K562 (cell line): Measurements from ENCODE around the gene TMEM45A. TPM values are rescaled to one million over a fixed set of nuclear protein-coding genes. Genes with fewer than 3 reads are reported as not detected.

Source experiments
- polyA plus RNA-seq, 8 experiments: library from polyadenylated mRNA; depleted of rRNA in 4 of 8; stranded (reverse) in 5 of 8; unstranded in 3 of 8; fragments of >200 nt; fragmentation: Nextera tagmentation in 2 of 8; fragmentation: Illumina TruSeq in 1 of 8; extraction: Ambion mirVana in 2 of 8; extraction: Trizol in 1 of 8; gene quantifications; 2 replicates each; pipeline versions ENCODE4 v1.2.1 to v1.2.3, GENCODE V29; 2011 to 2014; ENCODE audit warnings: inconsistent platforms in 1 of 8, missing spikeins in 1 of 8
- total RNA-seq, 7 experiments: library from RNA; depleted of rRNA in 6 of 7; stranded (reverse); fragments of >200 nt in 6 of 7; fragmentation: Illumina TruSeq in 2 of 7; extraction: Trizol in 2 of 7; gene quantifications; 2 replicates each; pipeline versions ENCODE4 v1.2.1 to v1.2.3, GENCODE V29; 2011 to 2021; ENCODE audit warnings: low replicate concordance in 1 of 7

TMEM45A gene
- total and polyA plus RNA-seq, 9 of the 15 experiments (the other 6 are each of a cell fraction or from before 2014, with no cell fraction given), result 0.41 to 4.1 (median 0.95) TPM

Other genes with a start within 250 kb of the TMEM45A start
- 26.7 and 28.0 TPM in 2 replicates for gene TBC1D23, start 231.6 kb upstream of the TMEM45A start, total RNA-seq (2014; rRNA removed)
- gene TBC1D23, start 231.6 kb upstream of the TMEM45A start, total RNA-seq (2014; rRNA removed; fragmentation: Illumina TruSeq; extraction: Trizol), result 48.7 and 56.5 TPM in 2 replicates
- 32.0 and 35.2 TPM in 2 replicates for gene TBC1D23, start 231.6 kb upstream of the TMEM45A start, total RNA-seq (2015; rRNA removed; fragmentation: Illumina TruSeq; extraction: Trizol)
- gene TBC1D23, start 231.6 kb upstream of the TMEM45A start, total RNA-seq (2021), result 42.8 and 48.2 TPM in 2 replicates
- 75.2 and 85.8 TPM in 2 replicates for gene TBC1D23, start 231.6 kb upstream of the TMEM45A start, polyA plus RNA-seq (2011; rRNA removed)
- gene TBC1D23, start 231.6 kb upstream of the TMEM45A start, polyA plus RNA-seq (2014; fragmentation: Illumina TruSeq; extraction: Trizol), result 24.4 and 29.0 TPM in 2 replicates
- gene TBC1D23, start 231.6 kb upstream of the TMEM45A start, polyA plus RNA-seq (2014; fragmentation: Nextera tagmentation; extraction: Ambion mirVana), result 10 to 100 TPM; 43.7 to 49.3 TPM
- 23.4 and 25.8 TPM in 2 replicates for gene TBC1D23, start 231.6 kb upstream of the TMEM45A start, polyA plus RNA-seq (2014; rRNA removed)
- 10.9 and 11.4 TPM in 2 replicates for gene NIT2, start 157.9 kb upstream of the TMEM45A start, total RNA-seq (2014; rRNA removed)
- gene NIT2, start 157.9 kb upstream of the TMEM45A start, total RNA-seq (2014; rRNA removed; fragmentation: Illumina TruSeq; extraction: Trizol), result 21.5 and 24.8 TPM in 2 replicates
- gene NIT2, start 157.9 kb upstream of the TMEM45A start, total RNA-seq (2015; rRNA removed; fragmentation: Illumina TruSeq; extraction: Trizol), result 18.8 and 19.1 TPM in 2 replicates
- gene NIT2, start 157.9 kb upstream of the TMEM45A start, total RNA-seq (2021), result 22.1 and 24.9 TPM in 2 replicates
- gene NIT2, start 157.9 kb upstream of the TMEM45A start, polyA plus RNA-seq (2011; rRNA removed), result 36.3 and 49.5 TPM in 2 replicates
- 16.6 and 17.0 TPM in 2 replicates for gene NIT2, start 157.9 kb upstream of the TMEM45A start, polyA plus RNA-seq (2014; fragmentation: Illumina TruSeq; extraction: Trizol)
- 10 to 100 TPM; 59.9 to 62.2 TPM for gene NIT2, start 157.9 kb upstream of the TMEM45A start, polyA plus RNA-seq (2014; fragmentation: Nextera tagmentation; extraction: Ambion mirVana)
- 26.7 and 26.9 TPM in 2 replicates for gene NIT2, start 157.9 kb upstream of the TMEM45A start, polyA plus RNA-seq (2014; rRNA removed)
- gene TOMM70, start 91.5 kb upstream of the TMEM45A start, total RNA-seq (2014; rRNA removed), result 43.5 and 48.5 TPM in 2 replicates
- gene TOMM70, start 91.5 kb upstream of the TMEM45A start, total RNA-seq (2014; rRNA removed; fragmentation: Illumina TruSeq; extraction: Trizol), result 75.6 and 87.7 TPM in 2 replicates
- gene TOMM70, start 91.5 kb upstream of the TMEM45A start, total RNA-seq (2015; rRNA removed; fragmentation: Illumina TruSeq; extraction: Trizol), result 64.0 and 70.7 TPM in 2 replicates
- 54.9 and 55.1 TPM in 2 replicates for gene TOMM70, start 91.5 kb upstream of the TMEM45A start, total RNA-seq (2021)
- gene TOMM70, start 91.5 kb upstream of the TMEM45A start, polyA plus RNA-seq (2011; rRNA removed), result 39.3 and 55.9 TPM in 2 replicates
- 54.9 and 65.0 TPM in 2 replicates for gene TOMM70, start 91.5 kb upstream of the TMEM45A start, polyA plus RNA-seq (2014; fragmentation: Illumina TruSeq; extraction: Trizol)
- 10 to 100 TPM; 17.5 to 22.3 TPM for gene TOMM70, start 91.5 kb upstream of the TMEM45A start, polyA plus RNA-seq (2014; fragmentation: Nextera tagmentation; extraction: Ambion mirVana)
- 48.0 and 48.8 TPM in 2 replicates for gene TOMM70, start 91.5 kb upstream of the TMEM45A start, polyA plus RNA-seq (2014; rRNA removed)
- 3.3 and 4.5 TPM in 2 replicates for gene LNP1, start 91.1 kb upstream of the TMEM45A start, total RNA-seq (2014; rRNA removed)
- gene LNP1, start 91.1 kb upstream of the TMEM45A start, total RNA-seq (2014; rRNA removed; fragmentation: Illumina TruSeq; extraction: Trizol), result 4.4 and 4.5 TPM in 2 replicates
- 3.9 and 5.2 TPM in 2 replicates for gene LNP1, start 91.1 kb upstream of the TMEM45A start, total RNA-seq (2015; rRNA removed; fragmentation: Illumina TruSeq; extraction: Trizol)
- gene LNP1, start 91.1 kb upstream of the TMEM45A start, total RNA-seq (2021), result 3.0 and 3.4 TPM in 2 replicates
- 3.1 and 4.3 TPM in 2 replicates for gene LNP1, start 91.1 kb upstream of the TMEM45A start, polyA plus RNA-seq (2011; rRNA removed)
- gene LNP1, start 91.1 kb upstream of the TMEM45A start, polyA plus RNA-seq (2014; fragmentation: Illumina TruSeq; extraction: Trizol), result 3.6 and 4.8 TPM in 2 replicates
- 1 to 10 TPM; 1.9 to 4.9 TPM for gene LNP1, start 91.1 kb upstream of the TMEM45A start, polyA plus RNA-seq (2014; fragmentation: Nextera tagmentation; extraction: Ambion mirVana)
- 3.4 and 3.9 TPM in 2 replicates for gene LNP1, start 91.1 kb upstream of the TMEM45A start, polyA plus RNA-seq (2014; rRNA removed)
- gene ADGRG7, start 117.0 kb downstream of the TMEM45A start, total RNA-seq (2014; rRNA removed), result not detected in 2 replicates
- not detected in 2 replicates for gene ADGRG7, start 117.0 kb downstream of the TMEM45A start, total RNA-seq (2014; rRNA removed; fragmentation: Illumina TruSeq; extraction: Trizol)
- gene ADGRG7, start 117.0 kb downstream of the TMEM45A start, total RNA-seq (2015; rRNA removed; fragmentation: Illumina TruSeq; extraction: Trizol), result not detected in 2 replicates
- gene ADGRG7, start 117.0 kb downstream of the TMEM45A start, total RNA-seq (2021), result not detected in 2 replicates
- not detected in 2 replicates for gene ADGRG7, start 117.0 kb downstream of the TMEM45A start, polyA plus RNA-seq (2011; rRNA removed)
- not detected in 2 replicates for gene ADGRG7, start 117.0 kb downstream of the TMEM45A start, polyA plus RNA-seq (2014; fragmentation: Illumina TruSeq; extraction: Trizol)
- under 1 TPM; 0.03 TPM for gene ADGRG7, start 117.0 kb downstream of the TMEM45A start, polyA plus RNA-seq (2014; fragmentation: Nextera tagmentation; extraction: Ambion mirVana)
- gene ADGRG7, start 117.0 kb downstream of the TMEM45A start, polyA plus RNA-seq (2014; rRNA removed), result 0.12 TPM in 1 of 2 replicates, not detected in the other
- gene TFG, start 216.9 kb downstream of the TMEM45A start, total RNA-seq (2014; rRNA removed), result 31.8 and 42.0 TPM in 2 replicates
- gene TFG, start 216.9 kb downstream of the TMEM45A start, total RNA-seq (2014; rRNA removed; fragmentation: Illumina TruSeq; extraction: Trizol), result 68.8 and 70.8 TPM in 2 replicates
- 57.0 and 64.4 TPM in 2 replicates for gene TFG, start 216.9 kb downstream of the TMEM45A start, total RNA-seq (2015; rRNA removed; fragmentation: Illumina TruSeq; extraction: Trizol)
- 70.4 and 70.6 TPM in 2 replicates for gene TFG, start 216.9 kb downstream of the TMEM45A start, total RNA-seq (2021)
- gene TFG, start 216.9 kb downstream of the TMEM45A start, polyA plus RNA-seq (2011; rRNA removed), result 56.1 and 74.5 TPM in 2 replicates
- 109 and 143 TPM in 2 replicates for gene TFG, start 216.9 kb downstream of the TMEM45A start, polyA plus RNA-seq (2014; fragmentation: Illumina TruSeq; extraction: Trizol)
- gene TFG, start 216.9 kb downstream of the TMEM45A start, polyA plus RNA-seq (2014; fragmentation: Nextera tagmentation; extraction: Ambion mirVana), result 10 to 100 TPM; 33.5 to 48.8 TPM
- gene TFG, start 216.9 kb downstream of the TMEM45A start, polyA plus RNA-seq (2014; rRNA removed), result 57.8 and 67.7 TPM in 2 replicates